Embryonic facial prominence (tissue), 1 donor: Measurements from ENCODE around the gene JARID2.
"Not testable (repeated sequence)": the region's sequence is repeated elsewhere in the genome, so short reads cannot be mapped to it uniquely, and the experiment has no call there.

Source experiments
- DNase-seq: peaks from one replicate; pipeline ENCODE4 v3.0.0-alpha.2; 2016; ENCODE audit errors: extremely low spot score

The JARID2 gene

GRCh38 chr6:15308435-15309213 lies 62.8 kb downstream of the JARID2 start:
- no peak for DNase-seq

- no peak for DNase-seq
Measured at GRCh38 chr6:15309611-15310283, 63.9 kb downstream of the JARID2 start.

GRCh38 chr6:15310680-15311079 lies 64.8 kb downstream of the JARID2 start:
- no peak for DNase-seq

GRCh38 chr6:15312500-15312899 lies 66.6 kb downstream of the JARID2 start:
- DNase-seq: no peak

- DNase-seq: no peak
Measured at GRCh38 chr6:15313367-15313766, 67.5 kb downstream of the JARID2 start.

- no peak for DNase-seq
Measured at GRCh38 chr6:15316754-15317153, 70.9 kb downstream of the JARID2 start.

GRCh38 chr6:15317251-15317650 lies 71.4 kb downstream of the JARID2 start:
- no peak for DNase-seq

GRCh38 chr6:15317934-15318902 lies 72.3 kb downstream of the JARID2 start:
- DNase-seq: no peak

GRCh38 chr6:15319677-15320076 lies 73.8 kb downstream of the JARID2 start:
- no peak for DNase-seq

- DNase-seq: no peak
Measured at GRCh38 chr6:15320693-15321092, 74.8 kb downstream of the JARID2 start.

GRCh38 chr6:15322184-15322583 lies 76.3 kb downstream of the JARID2 start:
- no peak for DNase-seq

GRCh38 chr6:15322781-15323536 lies 77.1 kb downstream of the JARID2 start:
- DNase-seq: no peak

GRCh38 chr6:15323611-15324010 lies 77.7 kb downstream of the JARID2 start:
- not testable (repeated sequence) for DNase-seq

- DNase-seq: no peak
Measured at GRCh38 chr6:15324427-15324985, 78.6 kb downstream of the JARID2 start.

- no peak for DNase-seq
Measured at GRCh38 chr6:15325540-15325955, 79.7 kb downstream of the JARID2 start.

- no peak for DNase-seq
Measured at GRCh38 chr6:15326067-15326614, 80.3 kb downstream of the JARID2 start.

- no peak for DNase-seq
Measured at GRCh38 chr6:15327271-15327670, 81.4 kb downstream of the JARID2 start.

- DNase-seq: no peak
Measured at GRCh38 chr6:15329197-15329671, 83.4 kb downstream of the JARID2 start.

GRCh38 chr6:15330174-15330944 lies 84.5 kb downstream of the JARID2 start:
- no peak for DNase-seq

- no peak for DNase-seq
Measured at GRCh38 chr6:15331143-15331542, 85.3 kb downstream of the JARID2 start.
